Omental fat pad (tissue), 4 donors: ENCODE results near the gene DYSF. TPM values are rescaled to one million over a fixed set of nuclear protein-coding genes. Genes with fewer than 3 reads are reported as not detected.

Experiments
- ATAC-seq: fragments of 150-250 bp; one replicate; pipeline ENCODE4 v1.9.1; 2016; ENCODE audit warnings: mild to moderate bottlenecking, moderate library complexity; ENCODE audit not compliant: low FRiP score
- DNase-seq: peaks from one replicate; pipeline ENCODE4 v3.0.0-alpha.2; 2019; ENCODE audit warnings: low spot score
- CTCF ChIP-seq, 3 donors: fragments of 450-650 bp; IDR thresholded peaks; one replicate each; pipeline ENCODE4 v1.5.1; 2016 to 2017; ENCODE audit warnings: antibody characterized with exemption in 3 of 3, mild to moderate bottlenecking in 3 of 3, moderate library complexity in 2 of 3
- total RNA-seq, 4 donors: library from RNA; depleted of rRNA; stranded (reverse); fragments of >200 nt; gene quantifications; one replicate each; pipeline ENCODE4 v1.1.0, GENCODE V29; 2016

DYSF gene
- total RNA-seq, 4 donors from 2014 or later = 7.9 to 70.5 (median 17.8) TPM

DNA sequence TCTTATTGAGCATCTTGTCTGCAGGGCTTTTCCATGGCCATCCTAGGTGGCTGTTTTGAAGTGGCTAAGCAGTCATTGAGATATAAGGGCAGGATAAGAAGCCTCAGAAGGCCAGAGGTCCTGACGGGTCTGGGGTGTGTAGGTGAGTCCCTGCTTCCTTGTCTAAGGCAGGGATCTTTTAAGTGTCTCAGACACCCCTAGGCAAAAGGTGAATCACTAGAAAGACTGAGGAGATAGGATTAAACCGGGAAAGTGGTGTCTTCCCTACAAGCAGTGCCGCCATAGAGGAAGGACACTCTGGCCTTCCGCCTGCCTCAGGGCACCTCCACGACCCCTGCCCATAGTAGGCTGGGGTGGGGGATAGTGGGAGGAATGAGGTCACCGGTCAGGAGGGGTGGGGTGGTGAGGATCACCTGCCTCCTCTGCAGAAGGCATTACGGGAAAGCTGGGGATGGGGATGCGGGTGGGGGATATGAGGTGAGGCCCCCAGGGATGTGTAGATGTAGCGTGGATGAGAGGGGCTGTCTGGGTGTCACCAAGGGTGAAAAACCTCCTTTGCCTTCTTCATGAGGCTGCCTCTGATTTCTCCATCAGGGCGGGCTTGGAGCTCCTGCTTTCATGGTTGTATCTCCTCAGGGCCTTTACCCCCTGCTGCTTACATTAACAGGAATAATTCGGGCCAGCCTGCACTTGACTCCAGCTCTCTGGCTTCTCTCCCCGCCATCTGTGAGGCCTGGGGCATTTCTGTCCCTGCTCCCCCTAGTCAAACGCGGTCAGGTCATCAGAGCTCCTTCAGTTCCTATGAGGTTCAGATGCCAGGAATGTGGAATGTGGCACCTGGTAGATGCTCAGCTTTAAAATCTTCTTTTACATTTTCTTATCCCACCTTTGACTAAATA lies 244.0 kb downstream of the DYSF start:
- ATAC-seq = no peak
- DNase-seq = no peak
- TF ChIP-seq CTCF (IDR thresholded peaks at IDR 0.05) = no peak

DNA sequence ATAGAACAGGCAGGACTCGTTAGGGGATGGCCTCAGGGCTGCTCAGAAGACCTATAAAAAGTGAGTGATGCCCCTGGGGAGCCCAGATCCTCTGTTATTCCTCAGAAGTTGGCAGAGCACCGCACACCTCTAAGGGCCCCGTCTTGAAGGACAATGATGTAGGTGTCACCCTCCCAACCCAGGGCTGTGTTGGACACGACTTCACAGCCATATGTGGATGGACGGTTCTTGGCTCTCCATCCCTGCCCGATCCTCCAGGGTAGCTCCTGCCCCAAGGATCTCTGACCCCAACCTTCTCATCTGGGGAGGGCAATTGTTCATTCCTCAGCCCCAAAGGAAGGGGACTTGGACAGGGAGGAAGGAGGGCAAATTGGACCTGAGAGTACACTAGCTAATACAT lies 246.1 kb downstream of the DYSF start:
- TF ChIP-seq CTCF (IDR thresholded peaks at IDR 0.05) = no peak
- ATAC-seq = no peak
- no peak for DNase-seq

GRCh38 chr2:71700041-71700657 lies 246.8 kb downstream of the DYSF start:
- TF ChIP-seq CTCF (IDR thresholded peaks at IDR 0.05) = no peak
- DNase-seq = no peak
- no peak for ATAC-seq

GRCh38 chr2:71700658-71701397 lies 247.5 kb downstream of the DYSF start:
- TF ChIP-seq CTCF (IDR thresholded peaks at IDR 0.05) = no peak
- ATAC-seq (no peak), DNase-seq (no peak)

- TF ChIP-seq CTCF (IDR thresholded peaks at IDR 0.05) = no peak
- no peak for DNase-seq
- ATAC-seq = no peak
Observed at GRCh38 chr2:71702071-71702970, 249.0 kb downstream of the DYSF start.
